ENCODE results near the gene NUDT5. TPM values are rescaled to one million over a fixed set of nuclear protein-coding genes. Genes with fewer than 3 reads are reported as not detected.

The NUDT5 gene
- total RNA-seq, 1 experiment from 2014 or later: 119 TPM

DNA sequence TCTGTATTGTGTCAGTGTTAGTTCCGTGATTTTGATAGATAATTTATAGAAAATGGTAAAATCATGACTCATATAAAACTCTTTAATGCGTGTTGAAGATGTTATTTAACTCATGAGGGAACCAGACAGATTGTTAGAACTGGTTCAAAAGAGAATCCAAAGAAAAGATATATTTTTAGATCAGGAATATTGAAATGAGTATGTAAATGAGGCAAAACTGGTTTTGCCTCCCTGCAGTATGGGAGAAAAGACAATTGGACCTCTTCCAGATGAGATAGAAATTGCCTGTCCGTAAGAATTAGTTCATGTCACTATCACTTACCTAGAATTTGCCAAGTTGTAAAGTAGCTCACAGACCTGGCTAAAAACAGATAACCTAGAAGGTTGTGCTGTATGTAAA, 17.9 kb upstream of the NUDT5 start (continued):
- TF ChIP-seq, protein P1, sequence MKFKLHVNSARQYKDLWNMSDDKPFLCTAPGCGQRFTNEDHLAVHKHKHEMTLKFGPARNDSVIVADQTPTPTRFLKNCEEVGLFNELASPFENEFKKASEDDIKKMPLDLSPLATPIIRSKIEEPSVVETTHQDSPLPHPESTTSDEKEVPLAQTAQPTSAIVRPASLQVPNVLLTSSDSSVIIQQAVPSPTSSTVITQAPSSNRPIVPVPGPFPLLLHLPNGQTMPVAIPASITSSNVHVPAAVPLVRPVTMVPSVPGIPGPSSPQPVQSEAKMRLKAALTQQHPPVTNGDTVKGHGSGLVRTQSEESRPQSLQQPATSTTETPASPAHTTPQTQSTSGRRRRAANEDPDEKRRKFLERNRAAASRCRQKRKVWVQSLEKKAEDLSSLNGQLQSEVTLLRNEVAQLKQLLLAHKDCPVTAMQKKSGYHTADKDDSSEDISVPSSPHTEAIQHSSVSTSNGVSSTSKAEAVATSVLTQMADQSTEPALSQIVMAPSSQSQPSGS (CRISPR knock-in tag; IDR thresholded peaks at IDR 0.05; ENCODE audit: borderline replicate concordance, low read depth): no peak
- TF ChIP-seq SMAD4 (CRISPR knock-in tag; IDR thresholded peaks at IDR 0.05) (no peak), TEAD1 (CRISPR knock-in tag; IDR thresholded peaks at IDR 0.05) (no peak), FOXP1 (CRISPR knock-in tag; IDR thresholded peaks at IDR 0.05; ENCODE audit: borderline replicate concordance) (no peak), ESRRA (CRISPR knock-in tag; IDR thresholded peaks at IDR 0.05; ENCODE audit: borderline replicate concordance) (no peak), ZNF121 (CRISPR knock-in tag; IDR thresholded peaks at IDR 0.05) (no peak), HMGA2 (CRISPR knock-in tag; IDR thresholded peaks at IDR 0.05) (no peak), ZNF232 (CRISPR knock-in tag; IDR thresholded peaks at IDR 0.05) (no peak), CREM (CRISPR knock-in tag; IDR thresholded peaks at IDR 0.05) (no peak)
- TF ChIP-seq, protein P2, sequence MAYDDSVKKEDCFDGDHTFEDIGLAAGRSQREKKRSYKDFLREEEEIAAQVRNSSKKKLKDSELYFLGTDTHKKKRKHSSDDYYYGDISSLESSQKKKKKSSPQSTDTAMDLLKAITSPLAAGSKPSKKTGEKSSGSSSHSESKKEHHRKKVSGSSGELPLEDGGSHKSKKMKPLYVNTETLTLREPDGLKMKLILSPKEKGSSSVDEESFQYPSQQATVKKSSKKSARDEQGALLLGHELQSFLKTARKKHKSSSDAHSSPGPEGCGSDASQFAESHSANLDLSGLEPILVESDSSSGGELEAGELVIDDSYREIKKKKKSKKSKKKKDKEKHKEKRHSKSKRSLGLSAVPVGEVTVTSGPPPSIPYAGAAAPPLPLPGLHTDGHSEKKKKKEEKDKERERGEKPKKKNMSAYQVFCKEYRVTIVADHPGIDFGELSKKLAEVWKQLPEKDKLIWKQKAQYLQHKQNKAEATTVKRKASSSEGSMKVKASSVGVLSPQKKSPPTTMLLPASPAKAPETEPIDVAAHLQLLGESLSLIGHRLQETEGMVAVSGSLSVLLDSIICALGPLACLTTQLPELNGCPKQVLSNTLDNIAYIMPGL (CRISPR knock-in tag; IDR thresholded peaks at IDR 0.05): no peak
- TF ChIP-seq, protein P3, sequence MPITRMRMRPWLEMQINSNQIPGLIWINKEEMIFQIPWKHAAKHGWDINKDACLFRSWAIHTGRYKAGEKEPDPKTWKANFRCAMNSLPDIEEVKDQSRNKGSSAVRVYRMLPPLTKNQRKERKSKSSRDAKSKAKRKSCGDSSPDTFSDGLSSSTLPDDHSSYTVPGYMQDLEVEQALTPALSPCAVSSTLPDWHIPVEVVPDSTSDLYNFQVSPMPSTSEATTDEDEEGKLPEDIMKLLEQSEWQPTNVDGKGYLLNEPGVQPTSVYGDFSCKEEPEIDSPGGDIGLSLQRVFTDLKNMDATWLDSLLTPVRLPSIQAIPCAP (CRISPR knock-in tag; IDR thresholded peaks at IDR 0.05): no peak
- TF ChIP-seq, protein P4, sequence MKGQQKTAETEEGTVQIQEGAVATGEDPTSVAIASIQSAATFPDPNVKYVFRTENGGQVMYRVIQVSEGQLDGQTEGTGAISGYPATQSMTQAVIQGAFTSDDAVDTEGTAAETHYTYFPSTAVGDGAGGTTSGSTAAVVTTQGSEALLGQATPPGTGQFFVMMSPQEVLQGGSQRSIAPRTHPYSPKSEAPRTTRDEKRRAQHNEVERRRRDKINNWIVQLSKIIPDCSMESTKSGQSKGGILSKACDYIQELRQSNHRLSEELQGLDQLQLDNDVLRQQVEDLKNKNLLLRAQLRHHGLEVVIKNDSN (CRISPR knock-in tag; IDR thresholded peaks at IDR 0.05): no peak
- TF ChIP-seq, protein P5, sequence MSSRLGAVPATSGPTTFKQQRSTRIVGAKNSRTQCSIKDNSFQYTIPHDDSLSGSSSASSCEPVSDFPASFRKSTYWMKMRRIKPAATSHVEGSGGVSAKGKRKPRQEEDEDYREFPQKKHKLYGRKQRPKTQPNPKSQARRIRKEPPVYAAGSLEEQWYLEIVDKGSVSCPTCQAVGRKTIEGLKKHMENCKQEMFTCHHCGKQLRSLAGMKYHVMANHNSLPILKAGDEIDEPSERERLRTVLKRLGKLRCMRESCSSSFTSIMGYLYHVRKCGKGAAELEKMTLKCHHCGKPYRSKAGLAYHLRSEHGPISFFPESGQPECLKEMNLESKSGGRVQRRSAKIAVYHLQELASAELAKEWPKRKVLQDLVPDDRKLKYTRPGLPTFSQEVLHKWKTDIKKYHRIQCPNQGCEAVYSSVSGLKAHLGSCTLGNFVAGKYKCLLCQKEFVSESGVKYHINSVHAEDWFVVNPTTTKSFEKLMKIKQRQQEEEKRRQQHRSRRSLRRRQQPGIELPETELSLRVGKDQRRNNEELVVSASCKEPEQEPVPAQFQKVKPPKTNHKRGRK (CRISPR knock-in tag; IDR thresholded peaks at IDR 0.05; ENCODE audit: borderline replicate concordance): no peak

DNA sequence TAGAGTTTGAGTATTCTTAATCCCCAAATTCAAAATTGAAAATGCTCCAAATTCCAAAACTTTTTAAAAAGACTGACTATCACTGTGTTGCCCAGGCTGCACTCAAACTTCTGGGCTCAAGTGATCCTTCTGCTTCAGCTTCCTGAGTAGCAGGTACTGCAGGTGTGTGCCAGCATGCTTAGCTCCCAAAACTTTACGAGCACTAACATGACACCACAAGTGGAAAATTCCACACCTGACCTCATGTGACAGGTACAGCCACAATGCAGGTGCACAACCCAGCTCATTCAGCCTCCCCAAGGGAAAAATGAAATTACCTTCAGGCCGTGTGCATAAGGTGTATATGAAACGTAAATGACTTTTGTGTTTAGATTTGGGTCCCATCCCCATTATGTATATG, 16.8 kb upstream of the NUDT5 start:
- H3K27ac Mint-ChIP-seq: no peak overlapping the region
- TF ChIP-seq PRRX2 (CRISPR knock-in tag; IDR thresholded peaks at IDR 0.05) (no peak), EMX1 (CRISPR knock-in tag; IDR thresholded peaks at IDR 0.05) (no peak), ZNF416 (CRISPR knock-in tag; IDR thresholded peaks at IDR 0.05) (no peak), ZNF317 (CRISPR knock-in tag; IDR thresholded peaks at IDR 0.05; ENCODE audit: borderline replicate concordance, low read depth) (no peak), SMAD4 (CRISPR knock-in tag; IDR thresholded peaks at IDR 0.05) (no peak), CBFB (CRISPR knock-in tag; IDR thresholded peaks at IDR 0.05; ENCODE audit: low read depth) (no peak)
- TF ChIP-seq, protein P6, sequence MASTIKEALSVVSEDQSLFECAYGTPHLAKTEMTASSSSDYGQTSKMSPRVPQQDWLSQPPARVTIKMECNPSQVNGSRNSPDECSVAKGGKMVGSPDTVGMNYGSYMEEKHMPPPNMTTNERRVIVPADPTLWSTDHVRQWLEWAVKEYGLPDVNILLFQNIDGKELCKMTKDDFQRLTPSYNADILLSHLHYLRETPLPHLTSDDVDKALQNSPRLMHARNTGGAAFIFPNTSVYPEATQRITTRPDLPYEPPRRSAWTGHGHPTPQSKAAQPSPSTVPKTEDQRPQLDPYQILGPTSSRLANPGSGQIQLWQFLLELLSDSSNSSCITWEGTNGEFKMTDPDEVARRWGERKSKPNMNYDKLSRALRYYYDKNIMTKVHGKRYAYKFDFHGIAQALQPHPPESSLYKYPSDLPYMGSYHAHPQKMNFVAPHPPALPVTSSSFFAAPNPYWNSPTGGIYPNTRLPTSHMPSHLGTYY (CRISPR knock-in tag; IDR thresholded peaks at IDR 0.05): no peak
- TF ChIP-seq, protein P7, sequence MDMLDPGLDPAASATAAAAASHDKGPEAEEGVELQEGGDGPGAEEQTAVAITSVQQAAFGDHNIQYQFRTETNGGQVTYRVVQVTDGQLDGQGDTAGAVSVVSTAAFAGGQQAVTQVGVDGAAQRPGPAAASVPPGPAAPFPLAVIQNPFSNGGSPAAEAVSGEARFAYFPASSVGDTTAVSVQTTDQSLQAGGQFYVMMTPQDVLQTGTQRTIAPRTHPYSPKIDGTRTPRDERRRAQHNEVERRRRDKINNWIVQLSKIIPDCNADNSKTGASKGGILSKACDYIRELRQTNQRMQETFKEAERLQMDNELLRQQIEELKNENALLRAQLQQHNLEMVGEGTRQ (CRISPR knock-in tag; IDR thresholded peaks at IDR 0.05): no peak
- TF ChIP-seq, protein P5 (CRISPR knock-in tag; IDR thresholded peaks at IDR 0.05; ENCODE audit: borderline replicate concordance): no peak
- TF ChIP-seq, protein P8, sequence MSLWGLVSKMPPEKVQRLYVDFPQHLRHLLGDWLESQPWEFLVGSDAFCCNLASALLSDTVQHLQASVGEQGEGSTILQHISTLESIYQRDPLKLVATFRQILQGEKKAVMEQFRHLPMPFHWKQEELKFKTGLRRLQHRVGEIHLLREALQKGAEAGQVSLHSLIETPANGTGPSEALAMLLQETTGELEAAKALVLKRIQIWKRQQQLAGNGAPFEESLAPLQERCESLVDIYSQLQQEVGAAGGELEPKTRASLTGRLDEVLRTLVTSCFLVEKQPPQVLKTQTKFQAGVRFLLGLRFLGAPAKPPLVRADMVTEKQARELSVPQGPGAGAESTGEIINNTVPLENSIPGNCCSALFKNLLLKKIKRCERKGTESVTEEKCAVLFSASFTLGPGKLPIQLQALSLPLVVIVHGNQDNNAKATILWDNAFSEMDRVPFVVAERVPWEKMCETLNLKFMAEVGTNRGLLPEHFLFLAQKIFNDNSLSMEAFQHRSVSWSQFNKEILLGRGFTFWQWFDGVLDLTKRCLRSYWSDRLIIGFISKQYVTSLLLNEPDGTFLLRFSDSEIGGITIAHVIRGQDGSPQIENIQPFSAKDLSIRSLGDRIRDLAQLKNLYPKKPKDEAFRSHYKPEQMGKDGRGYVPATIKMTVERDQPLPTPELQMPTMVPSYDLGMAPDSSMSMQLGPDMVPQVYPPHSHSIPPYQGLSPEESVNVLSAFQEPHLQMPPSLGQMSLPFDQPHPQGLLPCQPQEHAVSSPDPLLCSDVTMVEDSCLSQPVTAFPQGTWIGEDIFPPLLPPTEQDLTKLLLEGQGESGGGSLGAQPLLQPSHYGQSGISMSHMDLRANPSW (CRISPR knock-in tag; conservative IDR thresholded peaks at IDR 0.05; ENCODE audit: low read depth): no peak
- TF ChIP-seq, protein P9, sequence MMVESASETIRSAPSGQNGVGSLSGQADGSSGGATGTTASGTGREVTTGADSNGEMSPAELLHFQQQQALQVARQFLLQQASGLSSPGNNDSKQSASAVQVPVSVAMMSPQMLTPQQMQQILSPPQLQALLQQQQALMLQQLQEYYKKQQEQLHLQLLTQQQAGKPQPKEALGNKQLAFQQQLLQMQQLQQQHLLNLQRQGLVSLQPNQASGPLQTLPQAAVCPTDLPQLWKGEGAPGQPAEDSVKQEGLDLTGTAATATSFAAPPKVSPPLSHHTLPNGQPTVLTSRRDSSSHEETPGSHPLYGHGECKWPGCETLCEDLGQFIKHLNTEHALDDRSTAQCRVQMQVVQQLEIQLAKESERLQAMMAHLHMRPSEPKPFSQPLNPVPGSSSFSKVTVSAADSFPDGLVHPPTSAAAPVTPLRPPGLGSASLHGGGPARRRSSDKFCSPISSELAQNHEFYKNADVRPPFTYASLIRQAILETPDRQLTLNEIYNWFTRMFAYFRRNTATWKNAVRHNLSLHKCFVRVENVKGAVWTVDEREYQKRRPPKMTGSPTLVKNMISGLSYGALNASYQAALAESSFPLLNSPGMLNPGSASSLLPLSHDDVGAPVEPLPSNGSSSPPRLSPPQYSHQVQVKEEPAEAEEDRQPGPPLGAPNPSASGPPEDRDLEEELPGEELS (CRISPR knock-in tag; IDR thresholded peaks at IDR 0.05): no peak

More for the DNA sequence above, 16.8 kb upstream of the NUDT5 start:
- H3K27me3 Mint-ChIP-seq (ENCODE audit: low read depth): no peaks in the 10 kb centered on the region
- H3K4me3 Mint-ChIP-seq: no peak overlapping the region
- ChIA-PET POLR2A (no interaction called here), CTCF (no interaction called here)
- DNase-seq (ENCODE audit: low spot score) (no peak), ATAC-seq (no peak)
- H3K36me3 Mint-ChIP-seq: peaks cover 69% of the 10 kb centered on the region
- no peaks in the 10 kb centered on the region for H3K4me1 Mint-ChIP-seq
- peaks cover 9% of the 10 kb centered on the region for H3K9me3 Mint-ChIP-seq
